Epithelial cell of esophagus (primary cell): ENCODE measurements around the gene PREX1.

Experiments used
- DNase-seq: peaks from one replicate; pipeline ENCODE4 v3.0.0; 2010; ENCODE audit warnings: low read depth
- H3K4me3 ChIP-seq: 2 replicates; pipeline ENCODE4 v1.5.1; 2011; ENCODE audit warnings: mild to moderate bottlenecking, low read length, control low read depth
- TF ChIP-seq, protein P1 (sequence below): IDR thresholded peaks from 2 replicates; pipeline ENCODE4 v1.5.1; 2011; ENCODE audit warnings: low read depth, mild to moderate bottlenecking, low read length, control low read depth, inconsistent platforms; ENCODE audit not compliant: insufficient read depth; ENCODE audit errors: missing control alignments

The PREX1 gene

DNA sequence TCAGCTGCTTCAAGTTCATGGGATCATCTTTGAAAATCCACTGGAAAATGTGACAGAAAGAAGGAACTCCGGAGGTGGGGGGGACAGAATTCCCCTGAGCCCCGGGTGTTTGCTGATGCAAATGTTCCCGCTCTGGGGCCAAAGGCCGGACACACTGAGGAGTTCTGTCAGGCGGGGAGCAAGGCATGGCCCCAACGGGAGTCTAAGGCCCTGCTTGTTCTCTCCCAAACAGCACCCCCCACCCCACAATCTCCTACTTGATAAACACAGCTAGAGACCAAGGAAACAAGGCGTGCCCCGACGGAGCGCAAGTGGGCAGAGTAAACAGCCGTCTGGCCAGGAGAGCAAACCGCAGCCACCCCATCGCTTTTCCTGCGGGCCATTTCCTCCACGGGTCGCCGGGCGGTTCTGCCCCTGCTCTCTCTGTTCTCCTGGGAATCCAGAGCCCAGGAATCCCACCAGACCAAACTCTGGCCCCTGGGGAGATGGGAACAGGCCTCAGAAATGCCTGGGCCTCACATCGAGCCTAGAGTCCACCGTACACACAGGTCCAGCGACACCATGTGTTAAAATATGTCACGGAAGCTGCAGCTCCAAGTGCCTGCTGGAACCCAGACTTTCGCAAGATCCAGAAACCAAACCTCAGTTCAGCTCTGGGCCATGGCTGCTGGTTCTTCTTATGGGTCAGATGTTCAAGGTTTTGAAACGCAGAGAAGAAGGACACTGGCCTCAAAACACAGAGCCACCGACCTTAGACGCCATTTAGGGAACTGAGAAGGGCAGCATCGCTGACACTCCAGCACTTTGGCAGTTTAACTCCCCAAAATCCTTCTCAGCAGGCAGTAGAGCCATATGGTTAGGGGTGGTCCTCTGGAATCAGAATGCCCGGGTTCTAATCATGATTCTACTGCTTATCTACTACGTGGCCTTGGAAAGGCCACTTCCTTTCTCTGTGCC is 104.2 kb downstream of the PREX1 start:
- DNase-seq = no peak
- TF ChIP-seq, protein P1, sequence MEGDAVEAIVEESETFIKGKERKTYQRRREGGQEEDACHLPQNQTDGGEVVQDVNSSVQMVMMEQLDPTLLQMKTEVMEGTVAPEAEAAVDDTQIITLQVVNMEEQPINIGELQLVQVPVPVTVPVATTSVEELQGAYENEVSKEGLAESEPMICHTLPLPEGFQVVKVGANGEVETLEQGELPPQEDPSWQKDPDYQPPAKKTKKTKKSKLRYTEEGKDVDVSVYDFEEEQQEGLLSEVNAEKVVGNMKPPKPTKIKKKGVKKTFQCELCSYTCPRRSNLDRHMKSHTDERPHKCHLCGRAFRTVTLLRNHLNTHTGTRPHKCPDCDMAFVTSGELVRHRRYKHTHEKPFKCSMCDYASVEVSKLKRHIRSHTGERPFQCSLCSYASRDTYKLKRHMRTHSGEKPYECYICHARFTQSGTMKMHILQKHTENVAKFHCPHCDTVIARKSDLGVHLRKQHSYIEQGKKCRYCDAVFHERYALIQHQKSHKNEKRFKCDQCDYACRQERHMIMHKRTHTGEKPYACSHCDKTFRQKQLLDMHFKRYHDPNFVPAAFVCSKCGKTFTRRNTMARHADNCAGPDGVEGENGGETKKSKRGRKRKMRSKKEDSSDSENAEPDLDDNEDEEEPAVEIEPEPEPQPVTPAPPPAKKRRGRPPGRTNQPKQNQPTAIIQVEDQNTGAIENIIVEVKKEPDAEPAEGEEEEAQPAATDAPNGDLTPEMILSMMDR = no peak
- no peak overlapping the region for H3K4me3 ChIP-seq

DNA sequence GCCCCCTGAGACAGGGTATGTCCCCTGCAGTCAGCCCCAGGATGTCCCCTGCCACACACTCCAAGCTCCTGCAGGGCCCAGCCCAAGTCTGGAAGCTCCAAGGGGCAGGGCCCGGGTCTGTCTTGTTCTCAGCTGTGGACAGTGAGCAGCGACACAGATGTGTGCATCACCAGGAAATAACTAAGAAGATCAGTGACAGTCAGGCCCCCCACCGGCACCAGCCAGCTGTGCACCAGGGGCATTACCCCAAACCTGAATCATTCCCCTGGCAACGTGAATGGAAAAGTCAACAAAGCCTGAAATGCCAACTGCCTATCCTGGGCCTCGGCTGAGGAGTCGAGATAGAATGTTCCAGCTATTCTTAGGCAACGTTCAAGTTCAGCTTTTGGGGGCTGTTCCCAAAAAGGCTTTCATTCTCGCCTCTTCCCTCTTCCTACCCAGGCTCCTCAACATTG is 105.0 kb downstream of the PREX1 start:
- no peak overlapping the region for H3K4me3 ChIP-seq
- TF ChIP-seq, protein P1 = no peak
- DNase-seq = no peak

DNA sequence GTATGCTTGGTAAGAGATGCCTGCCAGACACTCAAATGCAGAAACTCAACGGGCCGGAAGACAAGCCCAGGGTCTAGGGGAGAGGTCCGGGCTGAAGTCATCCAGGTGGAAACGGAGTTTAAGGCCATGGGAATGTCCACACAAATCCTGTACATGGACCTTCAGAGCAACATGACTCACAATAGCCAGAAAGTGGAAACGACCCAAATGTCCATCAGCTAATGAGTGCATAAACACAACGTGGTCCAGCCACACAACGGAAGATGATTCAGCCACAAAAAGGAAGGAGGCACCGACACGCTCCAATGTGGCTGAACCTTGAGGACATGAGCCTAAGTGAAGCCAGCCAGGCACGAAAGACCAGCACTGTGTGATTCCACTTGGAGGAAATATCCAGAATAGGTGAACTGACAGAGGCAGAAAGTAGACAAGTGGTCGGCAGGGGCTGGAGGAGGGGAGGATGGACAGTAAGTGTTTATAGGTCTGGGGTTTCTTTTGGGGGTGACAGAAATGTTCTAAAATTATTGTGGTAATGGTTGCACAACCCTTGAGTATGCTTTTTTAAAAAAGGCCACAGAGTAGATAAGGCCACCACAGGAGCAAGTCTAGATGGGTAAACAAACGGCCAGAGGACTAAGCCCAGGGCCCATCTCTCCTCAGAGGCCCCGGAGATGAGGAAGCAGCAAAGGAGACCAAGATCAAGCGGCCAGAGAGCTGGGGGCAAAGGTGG is 105.6 kb downstream of the PREX1 start:
- TF ChIP-seq, protein P1 = no peak
- no peak overlapping the region for H3K4me3 ChIP-seq
- DNase-seq = no peak

DNA sequence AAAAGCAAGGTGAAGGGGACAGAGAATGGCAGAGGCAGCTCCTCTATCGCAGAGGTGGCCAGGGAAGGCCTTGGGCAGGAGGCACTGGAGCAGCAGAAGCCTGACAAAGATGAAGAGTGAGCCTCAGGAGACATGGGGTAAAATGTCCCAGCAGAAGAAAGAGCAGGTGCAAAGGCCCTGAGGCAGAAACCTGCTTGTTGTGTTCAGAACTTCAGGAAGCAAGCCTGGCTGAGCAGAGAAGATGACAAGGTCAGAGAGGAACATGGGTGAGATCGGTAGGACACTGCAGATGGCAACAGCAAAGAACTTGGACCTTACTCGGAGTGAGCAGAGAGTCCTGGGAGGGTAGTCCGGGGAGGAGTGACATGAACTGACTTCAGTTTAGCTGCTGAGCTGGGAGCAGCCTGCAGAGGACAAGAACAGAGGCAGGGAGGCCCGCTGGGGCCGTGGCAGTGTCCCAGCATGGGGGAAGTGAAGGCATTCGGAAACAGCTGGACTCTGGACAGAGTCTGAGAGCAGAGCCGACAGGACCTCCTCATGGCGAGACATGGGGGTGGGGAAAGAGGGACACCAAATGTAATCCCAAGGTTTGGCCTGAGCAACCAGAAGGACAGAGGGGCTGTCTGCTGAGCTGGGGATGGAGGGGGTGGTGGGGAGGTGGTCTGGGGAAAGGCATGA is 106.3 kb downstream of the PREX1 start:
- H3K4me3 ChIP-seq = no peak overlapping the region
- no peak for DNase-seq
- TF ChIP-seq, protein P1 = no peak

DNA sequence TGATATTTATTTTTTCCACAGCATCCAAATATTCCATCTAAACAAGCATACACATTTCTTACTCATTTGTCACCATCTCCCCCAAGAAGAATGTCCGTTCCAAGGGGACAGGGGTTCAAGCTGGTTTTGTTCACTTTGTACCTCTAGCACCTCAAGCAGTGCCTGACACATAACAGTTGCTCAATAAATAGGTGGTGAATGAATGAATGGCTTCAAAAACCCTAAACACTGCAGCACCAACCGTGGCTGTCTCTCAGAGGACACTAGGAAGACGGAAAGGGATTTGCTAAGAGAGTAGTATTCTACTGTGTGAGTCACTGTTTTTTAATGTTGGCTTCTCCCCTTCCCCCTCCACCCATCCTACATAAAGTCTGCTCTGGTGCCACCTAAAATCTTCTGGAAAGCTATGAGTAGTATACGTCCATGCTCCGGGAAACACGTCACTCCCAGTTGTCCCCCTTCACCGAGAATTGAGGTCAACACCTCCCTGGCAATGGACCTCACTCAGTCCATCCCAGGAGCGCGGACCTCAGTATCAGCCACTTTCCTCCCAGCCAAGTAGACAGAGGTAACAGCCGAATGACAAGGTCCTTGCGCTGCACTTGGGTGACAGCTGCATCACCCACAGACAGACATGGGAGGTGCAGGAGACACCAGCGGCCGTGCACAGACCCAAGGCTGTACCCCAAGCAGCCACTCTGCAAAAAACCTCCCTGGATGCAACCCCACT is 107.4 kb downstream of the PREX1 start:
- TF ChIP-seq, protein P1 = no peak
- DNase-seq = no peak
- no peak overlapping the region for H3K4me3 ChIP-seq

DNA sequence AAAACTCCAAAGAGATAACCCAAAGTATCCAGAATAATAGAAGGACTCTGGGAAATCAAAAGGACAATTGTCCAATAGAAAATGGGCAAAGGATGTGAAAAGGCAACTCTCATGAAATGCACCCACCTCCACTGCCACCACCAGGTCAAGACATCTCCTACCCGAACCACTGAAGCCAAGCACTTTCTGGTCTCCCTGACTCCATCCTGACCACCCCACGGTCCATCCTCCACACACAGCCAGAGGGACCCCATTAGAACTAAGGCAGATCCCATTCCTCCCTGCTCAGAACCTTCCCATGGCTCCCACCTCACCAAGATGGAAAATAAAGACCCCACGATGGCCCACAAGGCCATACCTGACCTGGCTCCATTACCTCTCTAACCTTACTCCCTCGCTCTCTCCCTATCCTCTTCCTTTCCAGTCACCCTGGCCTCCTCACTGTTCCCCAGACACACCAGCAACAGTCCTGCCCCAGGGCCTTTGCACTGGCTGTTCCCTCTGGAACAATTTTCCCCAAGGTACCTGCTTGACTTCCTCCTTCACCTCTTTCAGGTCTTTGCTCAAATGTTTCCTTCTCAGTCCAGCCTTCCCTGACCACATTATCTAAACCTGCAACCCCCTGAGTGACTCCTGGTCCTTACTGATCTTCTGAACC is 108.1 kb downstream of the PREX1 start:
- no peak overlapping the region for H3K4me3 ChIP-seq
- no peak for DNase-seq
- TF ChIP-seq, protein P1 = no peak
